Fibroblast of lung (primary cell): ENCODE measurements around the gene PRRC2B. TPM values are rescaled to one million over a fixed set of nuclear protein-coding genes. Genes with fewer than 3 reads are reported as not detected.
A peak's percentile ranks its signal among the peaks of the same experiment; 100 is the strongest.

Experiments
- DNase-seq, 2 donors: peaks; one replicate each; pipeline versions ENCODE4 v3.0.0 to v3.0.0-alpha.2; 2010; ENCODE audit warnings: low read depth in 2 of 2
- H2AFZ ChIP-seq: 2 replicates; pipeline ENCODE4 v1.5.1; 2012; ENCODE audit warnings: low read length, control low read depth, inconsistent platforms
- H3K27ac ChIP-seq: 2 replicates; pipeline ENCODE4 v1.5.1; 2011; ENCODE audit warnings: low read length, control low read depth; ENCODE audit not compliant: insufficient read depth
- H3K27me3 ChIP-seq: 2 replicates; pipeline ENCODE4 v1.5.1; 2011; ENCODE audit warnings: mild to moderate bottlenecking, low read length; ENCODE audit not compliant: control insufficient read depth, insufficient read depth
- H3K36me3 ChIP-seq: 2 replicates; pipeline ENCODE4 v1.5.1; 2011; ENCODE audit warnings: low read length; ENCODE audit not compliant: control insufficient read depth, insufficient read depth
- H3K4me1 ChIP-seq: 2 replicates; pipeline ENCODE4 v1.5.1; 2011; ENCODE audit warnings: low read length; ENCODE audit not compliant: control insufficient read depth, insufficient read depth; ENCODE audit errors: extremely low read depth
- H3K4me2 ChIP-seq: 2 replicates; pipeline ENCODE4 v1.5.1; 2011; ENCODE audit warnings: low read length, control low read depth; ENCODE audit not compliant: insufficient read depth; ENCODE audit errors: extremely low read depth
- H3K4me3 ChIP-seq, 4 experiments: fragments of 200-600 bp in 1 of 4; sonication (generic) in 1 of 4; replicated peaks in 1 of 4; 2 replicates each; pipeline ENCODE4 v1.5.1; 2011 to 2016; ENCODE audit warnings: low read length in 4 of 4, low read depth in 3 of 4, mild to moderate bottlenecking in 3 of 4, control low read depth in 2 of 4, inconsistent platforms in 1 of 4, mixed read lengths in 1 of 4; ENCODE audit not compliant: insufficient read depth in 1 of 4; ENCODE audit errors: control extremely low read depth in 1 of 4
- H3K79me2 ChIP-seq: 2 replicates; pipeline ENCODE4 v1.5.1; 2012; ENCODE audit warnings: mild to moderate bottlenecking, low read length, inconsistent platforms; ENCODE audit not compliant: control insufficient read depth, insufficient read depth
- H3K9ac ChIP-seq: 2 replicates; pipeline ENCODE4 v1.5.1; 2011; ENCODE audit warnings: mild to moderate bottlenecking, low read length, control low read depth; ENCODE audit not compliant: insufficient read depth
- H3K9me3 ChIP-seq: 2 replicates; pipeline ENCODE4 v1.5.1; 2012; ENCODE audit warnings: low read depth, low read length; ENCODE audit not compliant: control insufficient read depth, insufficient read depth
- H4K20me1 ChIP-seq: 2 replicates; pipeline ENCODE4 v1.5.1; 2011; ENCODE audit warnings: low read length; ENCODE audit not compliant: control insufficient read depth, insufficient read depth; ENCODE audit errors: extremely low read depth
- CTCF ChIP-seq, 2 donors: IDR thresholded peaks in 1 of 2; conservative IDR thresholded peaks in 1 of 2; 1 replicate in 1 of 2; 2 replicates in 1 of 2; pipeline ENCODE4 v1.5.1; 2011 to 2012; ENCODE audit warnings: low read length in 2 of 2, control low read depth in 1 of 2, inconsistent platforms in 1 of 2, low read depth in 1 of 2, mild to moderate bottlenecking in 1 of 2
- EZH2 ChIP-seq: IDR thresholded peaks from 2 replicates; pipeline ENCODE4 v1.5.1; 2012; ENCODE audit warnings: low read length, control low read depth, mild to moderate bottlenecking; ENCODE audit errors: missing control alignments
- polyA plus RNA-seq, 2 donors: library from polyadenylated mRNA; depleted of rRNA in 1 of 2; stranded (reverse) in 1 of 2; unstranded in 1 of 2; fragments of >200 nt; gene quantifications; 2 replicates each; pipeline ENCODE4 v1.2.1, GENCODE V29; 2011 to 2012; ENCODE audit warnings: missing spikeins in 1 of 2
- total RNA-seq: library from RNA; depleted of rRNA; stranded (reverse); fragments of >200 nt; gene quantifications from 2 replicates; pipeline ENCODE4 v1.2.1, GENCODE V29; 2014

PRRC2B gene
- total and polyA plus RNA-seq, 2 donors (not counting 1 experiment from before 2014, with no cell fraction given): 29.9 to 66.4 TPM

GRCh38 chr9:131347376-131348020, 46.4 kb upstream of the PRRC2B start:
- H3K27ac ChIP-seq: no peak overlapping the region
- H3K79me2 ChIP-seq: no peaks in the 10 kb centered on the region
- peaks cover 6% of the 10 kb centered on the region for H3K27me3 ChIP-seq
- no peaks in the 10 kb centered on the region for H4K20me1 ChIP-seq
- no peaks in the 10 kb centered on the region for H3K4me1 ChIP-seq
- H2AFZ ChIP-seq: no peak overlapping the region
- no peak for DNase-seq
- H3K4me2 ChIP-seq: no peak overlapping the region
- H3K4me3 ChIP-seq: no peak overlapping the region
- H3K9me3 ChIP-seq: no peaks in the 10 kb centered on the region
- H3K36me3 ChIP-seq: no peaks in the 10 kb centered on the region
- TF ChIP-seq EZH2: no peak
- TF ChIP-seq CTCF (conservative IDR thresholded peaks at IDR 0.05 in 1 of 2, IDR thresholded peaks at IDR 0.05 in 1 of 2; ENCODE audit: low read depth in 1 of 2, low read length in 2 of 2): no peak
- H3K9ac ChIP-seq: no peak overlapping the region

GRCh38 chr9:131348631-131349521, 45.0 kb upstream of the PRRC2B start:
- no peaks in the 10 kb centered on the region for H4K20me1 ChIP-seq
- H3K36me3 ChIP-seq: no peaks in the 10 kb centered on the region
- no peak overlapping the region for H2AFZ ChIP-seq
- no peak overlapping the region for H3K4me3 ChIP-seq
- H3K9me3 ChIP-seq: no peaks in the 10 kb centered on the region
- H3K9ac ChIP-seq: no peak overlapping the region
- H3K79me2 ChIP-seq: no peaks in the 10 kb centered on the region
- TF ChIP-seq CTCF (conservative IDR thresholded peaks at IDR 0.05 in 1 of 2, IDR thresholded peaks at IDR 0.05 in 1 of 2; ENCODE audit: low read depth in 1 of 2, low read length in 2 of 2) (peak; percentile 4 to 26), EZH2 (no peak)
- no peak overlapping the region for H3K27ac ChIP-seq
- H3K4me2 ChIP-seq: no peak overlapping the region
- no peak for DNase-seq
- H3K27me3 ChIP-seq: peaks cover 6% of the 10 kb centered on the region
- no peaks in the 10 kb centered on the region for H3K4me1 ChIP-seq

- no peak overlapping the region for H3K9ac ChIP-seq
- peak overlapping the region; percentile 27 for H2AFZ ChIP-seq
- H3K9me3 ChIP-seq: no peaks in the 10 kb centered on the region
- no peaks in the 10 kb centered on the region for H4K20me1 ChIP-seq
- H3K27me3 ChIP-seq: peaks cover 6% of the 10 kb centered on the region
- no peak for TF ChIP-seq CTCF (conservative IDR thresholded peaks at IDR 0.05 in 1 of 2, IDR thresholded peaks at IDR 0.05 in 1 of 2; ENCODE audit: low read depth in 1 of 2, low read length in 2 of 2)
- TF ChIP-seq EZH2: no peak
- H3K27ac ChIP-seq: no peak overlapping the region
- peak overlapping the region; percentile 57 for H3K4me2 ChIP-seq
- no peak overlapping the region for H3K4me3 ChIP-seq
- no peaks in the 10 kb centered on the region for H3K36me3 ChIP-seq
- DNase-seq: no peak
- no peaks in the 10 kb centered on the region for H3K79me2 ChIP-seq
- H3K4me1 ChIP-seq: no peaks in the 10 kb centered on the region
These were observed 44.4 kb upstream of the PRRC2B start for GRCh38 chr9:131349522-131349880.
